B cell (primary cell): Measurements from ENCODE around the gene CYP4F2. TPM values are rescaled to one million over a fixed set of nuclear protein-coding genes. Genes with fewer than 3 reads are reported as not detected.

ENCODE experiments used
- ATAC-seq: fragments of 200-7000 bp; cut with Tn5 transposase; one replicate; pipeline ENCODE4 v1.10.0; 2021; ENCODE audit warnings: low read depth, mild to moderate bottlenecking, moderate number of reproducible peaks, moderate library complexity
- CTCF ChIA-PET: fragments of 350-600 bp; sonication (Branson Sonifier 250); formaldehyde crosslinking; loops from one replicate; lab custom pipeline; 2021; ENCODE audit warnings: antibody characterized with exemption, inconsistent platforms; lab: Charles Lee
- POLR2A ChIA-PET: fragments of 350-600 bp; sonication (Branson Sonifier 250); formaldehyde crosslinking; loops from one replicate; lab custom pipeline; 2021; ENCODE audit warnings: antibody characterized with exemption; lab: Charles Lee
- DNase-seq: peaks from one replicate; pipeline ENCODE4 v3.0.0; 2013
- H2AFZ ChIP-seq: 2 replicates; pipeline ENCODE4 v1.6.1; 2012; ENCODE audit warnings: mild to moderate bottlenecking, low read depth, low read length; ENCODE audit not compliant: insufficient read depth, poor library complexity, severe bottlenecking
- H3K27ac ChIP-seq, 2 donors: 1 replicate in 1 of 2; 2 replicates in 1 of 2; pipeline ENCODE4 v1.5.1; 2012 to 2013; ENCODE audit warnings: low read length in 2 of 2, mild to moderate bottlenecking in 2 of 2, moderate library complexity in 1 of 2
- H3K27me3 ChIP-seq, 4 experiments: fragments of 200-600 bp in 1 of 4; sonication (generic) in 1 of 4; replicated peaks in 1 of 4; 1 replicate in 2 of 4; 2 replicates in 2 of 4; pipeline versions ENCODE4 v1.6.1 to v1.7.0; 2013 to 2016; ENCODE audit warnings: low read length in 3 of 4, mild to moderate bottlenecking in 2 of 4, mixed read lengths in 1 of 4, moderate library complexity in 1 of 4; ENCODE audit not compliant: insufficient read depth in 4 of 4, control insufficient read depth in 3 of 4; ENCODE audit errors: control extremely low read depth in 1 of 4
- H3K36me3 ChIP-seq, 2 experiments: replicated peaks in 1 of 2; 1 replicate in 1 of 2; 2 replicates in 1 of 2; pipeline versions ENCODE4 v1.6.1 to v1.7.1; 2013; ENCODE audit warnings: low read length in 1 of 2; ENCODE audit not compliant: insufficient read depth in 2 of 2, control insufficient read depth in 1 of 2; ENCODE audit errors: control extremely low read depth in 1 of 2, extremely low read depth in 1 of 2
- H3K4me1 ChIP-seq, 2 donors: fragments of 200-600 bp in 1 of 2; sonication (generic) in 1 of 2; 1 replicate in 1 of 2; 2 replicates in 1 of 2; pipeline versions ENCODE4 v1.5.1 to v1.6.1; 2013 to 2017; ENCODE audit warnings: low read length in 2 of 2; ENCODE audit not compliant: control insufficient read depth in 2 of 2, insufficient read depth in 2 of 2
- H3K4me2 ChIP-seq: replicated peaks from 2 replicates; pipeline ENCODE3; 2012; ENCODE audit warnings: mild to moderate bottlenecking, low read depth, low read length; ENCODE audit not compliant: poor library complexity, severe bottlenecking
- H3K4me3 ChIP-seq, 5 experiments: fragments of 200-600 bp in 1 of 5; sonication (generic) in 1 of 5; 1 replicate in 3 of 5; 2 replicates in 2 of 5; pipeline versions ENCODE4 v1.5.1 to v1.7.0; 2011 to 2016; ENCODE audit warnings: low read length in 4 of 5, mild to moderate bottlenecking in 4 of 5, low read depth in 2 of 5, control low read depth in 1 of 5, moderate library complexity in 1 of 5; ENCODE audit not compliant: insufficient read depth in 1 of 5; ENCODE audit errors: control extremely low read depth in 1 of 5, extremely low read depth in 1 of 5
- H3K79me2 ChIP-seq: fragments of 200-600 bp; sonication (generic); one replicate; pipeline ENCODE4 v1.6.0; 2016; ENCODE audit warnings: low read length; ENCODE audit not compliant: control insufficient read depth, insufficient read depth
- H3K9ac ChIP-seq: fragments of 200-600 bp; sonication (generic); 2 replicates; pipeline ENCODE4 v1.6.1; 2017; ENCODE audit warnings: mild to moderate bottlenecking, low read length, moderate library complexity
- H3K9me3 ChIP-seq, 3 donors: one replicate each; pipeline versions ENCODE4 v1.6.1 to v1.7.1; 2013; ENCODE audit warnings: low read length in 2 of 3; ENCODE audit not compliant: control insufficient read depth in 2 of 3, insufficient read depth in 1 of 3; ENCODE audit errors: control extremely low read depth in 1 of 3
- H4K20me1 ChIP-seq: 2 replicates; pipeline ENCODE4 v1.6.0; 2012; ENCODE audit warnings: mild to moderate bottlenecking, low read length; ENCODE audit not compliant: insufficient read depth, control insufficient read depth, poor library complexity, severe bottlenecking
- H3K27ac Mint-ChIP-seq: one replicate; pipeline ENCODE4 v1.8.0; 2021; ENCODE audit warnings: mixed read lengths
- H3K27me3 Mint-ChIP-seq: one replicate; pipeline ENCODE4 v1.8.0; 2021; ENCODE audit warnings: mixed read lengths
- H3K4me1 Mint-ChIP-seq: one replicate; pipeline ENCODE4 v1.8.0; 2021; ENCODE audit warnings: mixed read lengths
- H3K4me3 Mint-ChIP-seq: one replicate; pipeline ENCODE4 v1.8.0; 2021; ENCODE audit warnings: mixed read lengths
- H3K9me3 Mint-ChIP-seq: one replicate; pipeline ENCODE4 v1.8.0; 2022; ENCODE audit warnings: mixed read lengths; ENCODE audit not compliant: insufficient read depth
- CTCF ChIP-seq: fragments of 200-600 bp; IDR thresholded peaks from one replicate; pipeline ENCODE4 v1.8.0; 2022; ENCODE audit warnings: antibody characterized with exemption, mild to moderate bottlenecking
- EZH2 ChIP-seq: IDR thresholded peaks from 2 replicates; pipeline ENCODE4 v1.6.1; 2012; ENCODE audit warnings: borderline replicate concordance, low read depth, mild to moderate bottlenecking, moderate library complexity, low read length; ENCODE audit not compliant: insufficient read depth, poor library complexity, severe bottlenecking
- WGBS: methylation state at CpG from one replicate; pipeline ENCODE4 v1.1.5; 2013; ENCODE audit warnings: missing lambda C conversion rate; ENCODE audit not compliant: insufficient coverage; 5-methylcytosine and 5-hydroxymethylcytosine counted together
- intact Hi-C: fragments of 100-400 bp; cut with micrococcal nuclease; formaldehyde crosslinking; loops from one replicate; pipeline ENCODE4 v1.10.0; 2022
- polyA plus RNA-seq: library from polyadenylated mRNA; depleted of rRNA; stranded (reverse); fragments of >200 nt; gene quantifications from 2 replicates; pipeline ENCODE4 v1.2.3, GENCODE V29; 2012
- total RNA-seq, 2 donors: library from RNA; stranded (reverse); fragments of 120-200 nt in 1 of 2; gene quantifications; 1 replicate in 1 of 2; 2 replicates in 1 of 2; pipeline versions ENCODE4 v1.2.3 to v1.2.4, GENCODE V29; 2013 to 2022

The CYP4F2 gene
- total and polyA plus RNA-seq, 2 donors (not counting 1 experiment from before 2014, with no cell fraction given), result not detected

GRCh38 chr19:15936950-15937349, 39.1 kb upstream of the CYP4F2 start:
- no CpG with 5 or more reads among the region's 2 CpGs for WGBS
- no peak for DNase-seq
- CTCF ChIA-PET, result no interaction called here
- H3K4me2 ChIP-seq, result no peak overlapping the region
- intact Hi-C loops, result no loop called here
- no peak overlapping the region for H3K27ac Mint-ChIP-seq
- H3K9me3 Mint-ChIP-seq, result no peaks in the 10 kb centered on the region
- H3K9me3 ChIP-seq, result peaks cover 3 to 22% (median 3%) of the 10 kb centered on the region in 3 donors
- no peak overlapping the region for H3K4me3 Mint-ChIP-seq
- no peak overlapping the region for H3K4me3 ChIP-seq
- no peak for ATAC-seq
- H3K4me1 ChIP-seq, result no peaks in the 10 kb centered on the region
- TF ChIP-seq CTCF, result no peak
- TF ChIP-seq EZH2, result no peak
- peaks cover 4% of the 10 kb centered on the region for H3K4me1 Mint-ChIP-seq
- H3K79me2 ChIP-seq, result no peaks in the 10 kb centered on the region
- POLR2A ChIA-PET, result no interaction called here
- no peak overlapping the region for H3K9ac ChIP-seq
- H2AFZ ChIP-seq, result no peak overlapping the region
- H4K20me1 ChIP-seq, result no peaks in the 10 kb centered on the region
- H3K27me3 Mint-ChIP-seq, result peaks cover 18% of the 10 kb centered on the region
- H3K36me3 ChIP-seq, result no peaks in the 10 kb centered on the region
- H3K27me3 ChIP-seq, result peaks cover 0 to 14% (median under 1%) of the 10 kb centered on the region in 4 experiments
- no peak overlapping the region for H3K27ac ChIP-seq

GRCh38 chr19:15936173-15936572, 38.3 kb upstream of the CYP4F2 start:
- Mint-ChIP-seq H3K27me3 (peaks cover 18% of the 10 kb centered on the region), H3K9me3 (no peaks in the 10 kb centered on the region), H3K4me3 (no peak overlapping the region), H3K27ac (no peak overlapping the region), H3K4me1 (peaks cover 4% of the 10 kb centered on the region)
- ChIA-PET POLR2A (no interaction called here), CTCF (no interaction called here)
- Histone ChIP-seq H3K4me3 (no peak overlapping the region), H4K20me1 (no peaks in the 10 kb centered on the region), H3K79me2 (no peaks in the 10 kb centered on the region), H3K36me3 (no peaks in the 10 kb centered on the region), H3K9me3 (peaks cover 3 to 22% (median 3%) of the 10 kb centered on the region in 3 donors), H3K27ac (no peak overlapping the region), H3K9ac (no peak overlapping the region), H3K4me1 (no peaks in the 10 kb centered on the region), H3K4me2 (no peak overlapping the region), H3K27me3 (peaks cover 0 to 16% (median under 1%) of the 10 kb centered on the region in 4 experiments), H2AFZ (no peak overlapping the region)
- intact Hi-C loops, result no loop called here
- DNase-seq (no peak), ATAC-seq (no peak)
- WGBS, result no CpG with 5 or more reads among the region's 3 CpGs
- no peak for TF ChIP-seq CTCF
- TF ChIP-seq EZH2, result no peak
